Heart left ventricle (tissue), 13 donors: ENCODE measurements around the gene IRX2.

Experiments
- CTCF ChIP-seq, 12 donors: fragments of 200-600 bp; sonication (generic) in 4 of 12; IDR thresholded peaks; one replicate each; pipeline versions ENCODE4 v1.5.0 to v1.8.0; 2018 to 2022; ENCODE audit warnings: antibody characterized with exemption in 12 of 12, mild to moderate bottlenecking in 5 of 12
- POLR2A ChIP-seq, 2 donors: fragments of 450-650 bp; IDR thresholded peaks; one replicate each; pipeline ENCODE4 v1.6.1; 2017; ENCODE audit warnings: antibody characterized with exemption in 2 of 2, mild to moderate bottlenecking in 2 of 2, moderate library complexity in 2 of 2
- donor health status: ischemic (EF 13 %, LVEDD 7.1; RV severe dilation, severe dysfunction).
- donor health status: DM: no; HTN: yes; CAD: no.
- donor health status: DM: no; HTN: no; CAD: no.
- donor health status: ischemic (EF 25% LVEDD 6.9; RV normal size, moderate dysfunction).
- donor health status: ischemic (EF 25% LVEDD 5.7; RV mildly dilated, moderate dysfunction).
- donor health status: ischemic (EF 35%, LVEDD 5.7; RV mildly dilated, moderate dysfunction).
- donor health status: nonischemic (EF 11% LVEDD 7.7; RV severe dilation, severe dysfunction).
- donor health status: DM: yes; HTN: yes; CAD: no.
- donor health status: PGD.
- donor health status: ischemic (EF 29% LVEDD 5.4; RV normal size, mild dysfunction).
- donor health status: nonischemic (EF 23%, LVEDD 6.1; RV moderate dilation, normal function).

GRCh38 chr5:2748861-2749513 lies 2.5 kb downstream of the IRX2 start:
- TF ChIP-seq CTCF (IDR thresholded peaks at IDR 0.05) (no peak), POLR2A (IDR thresholded peaks at IDR 0.05) (no peak)
